HG03103 (cell line): ENCODE measurements around the gene CACNA1S.

ENCODE experiments used
- ATAC-seq: cut with Tn5 transposase; IDR thresholded peaks from one replicate; pipeline ENCODE4 v1.9.1; 2021; ENCODE audit warnings: low read depth; ENCODE audit not compliant: unreplicated experiment

Gene CACNA1S

GRCh38 chr1:200992382-200993048 lies 119.7 kb downstream of the CACNA1S start:
- ATAC-seq: no peak

GRCh38 chr1:200991097-200991614 lies 121.1 kb downstream of the CACNA1S start:
- ATAC-seq: no peak

GRCh38 chr1:200990114-200990513 lies 122.1 kb downstream of the CACNA1S start:
- no peak for ATAC-seq
